ENCODE results near the gene C6orf89.
A peak's percentile ranks its signal among the peaks of the same experiment; 100 is the strongest.

Gene C6orf89

GRCh38 chr6:36975231-36976006 lies 89.7 kb downstream of the C6orf89 start:
- POLR2A ChIA-PET: interaction anchor here (0.6 kb wide), 1 partner anchor 232 kb away, joined by 3 read pairs; no protein-coding TSS in a partner anchor
- no peaks in the 10 kb centered on the region for H3K27me3 ChIP-seq (replicated peaks in 2 of 5; ENCODE audit: control insufficient read depth in 4 of 5, insufficient read depth in 5 of 5, low read length in 4 of 5)
- no peaks in the 10 kb centered on the region for H3K9me3 ChIP-seq (ENCODE audit: control extremely low read depth in 1 of 5, control insufficient read depth in 4 of 5, insufficient read depth in 2 of 5, low read depth in 1 of 5, low read length in 4 of 5)
- no peaks in the 10 kb centered on the region for H3K4me1 ChIP-seq (ENCODE audit: control extremely low read depth in 1 of 4, control insufficient read depth in 4 of 4, insufficient read depth in 4 of 4, low read length in 3 of 4)
- DNase-seq: no peak
- CTCF ChIA-PET: interaction anchor here (0.9 to 3.4 kb wide), 9 partner anchors 9 to 197 kb away, joined by 3 to 20 read pairs (median 4); partner anchors contain the start of gene PPIL1
- H3K27ac ChIP-seq (ENCODE audit: insufficient read depth in 1 of 2, low read depth in 1 of 2, low read length in 2 of 2, poor library complexity in 1 of 2, severe bottlenecking in 2 of 2): no peak overlapping the region
- peaks cover 21 to 92% (median 65%) of the 10 kb centered on the region in 4 experiments for H3K36me3 ChIP-seq (ENCODE audit: control insufficient read depth in 4 of 4, insufficient read depth in 4 of 4, low read length in 3 of 4)
- no peak overlapping the region for H3K4me3 ChIP-seq (ENCODE audit: control insufficient read depth in 1 of 7, extremely low read depth in 1 of 7, insufficient read depth in 4 of 7, low read depth in 2 of 7, low read length in 6 of 7)
- WGBS (ENCODE audit: insufficient coverage): 100% methylated on average over 7 of the region's 7 CpGs

GRCh38 chr6:36976007-36976264 lies 90.2 kb downstream of the C6orf89 start:
- H3K4me3 ChIP-seq (ENCODE audit: control insufficient read depth in 1 of 7, extremely low read depth in 1 of 7, insufficient read depth in 4 of 7, low read depth in 2 of 7, low read length in 6 of 7): no peak overlapping the region
- no peaks in the 10 kb centered on the region for H3K9me3 ChIP-seq (ENCODE audit: control extremely low read depth in 1 of 5, control insufficient read depth in 4 of 5, insufficient read depth in 2 of 5, low read depth in 1 of 5, low read length in 4 of 5)
- no peaks in the 10 kb centered on the region for H3K27me3 ChIP-seq (replicated peaks in 2 of 5; ENCODE audit: control insufficient read depth in 4 of 5, insufficient read depth in 5 of 5, low read length in 4 of 5)
- H3K4me1 ChIP-seq (ENCODE audit: control extremely low read depth in 1 of 4, control insufficient read depth in 4 of 4, insufficient read depth in 4 of 4, low read length in 3 of 4): no peaks in the 10 kb centered on the region
- 100% methylated on average over 1 of the region's 4 CpGs for WGBS (ENCODE audit: insufficient coverage)
- DNase-seq: no peak
- CTCF ChIA-PET: interaction anchor here (0.9 to 3.4 kb wide), 9 partner anchors 9 to 196 kb away, joined by 3 to 20 read pairs (median 4); partner anchors contain the start of gene PPIL1
- POLR2A ChIA-PET: no interaction called here
- peaks cover 21 to 92% (median 62%) of the 10 kb centered on the region in 4 experiments for H3K36me3 ChIP-seq (ENCODE audit: control insufficient read depth in 4 of 4, insufficient read depth in 4 of 4, low read length in 3 of 4)
- H3K27ac ChIP-seq (ENCODE audit: insufficient read depth in 1 of 2, low read depth in 1 of 2, low read length in 2 of 2, poor library complexity in 1 of 2, severe bottlenecking in 2 of 2): no peak overlapping the region

GRCh38 chr6:36976509-36976908 lies 90.8 kb downstream of the C6orf89 start:
- no peak for DNase-seq
- 92% methylated on average over 7 of the region's 7 CpGs for WGBS (ENCODE audit: insufficient coverage)
- Histone ChIP-seq H3K27me3 (replicated peaks in 2 of 5; ENCODE audit: control insufficient read depth in 4 of 5, insufficient read depth in 5 of 5, low read length in 4 of 5) (no peaks in the 10 kb centered on the region), H3K9me3 (ENCODE audit: control extremely low read depth in 1 of 5, control insufficient read depth in 4 of 5, insufficient read depth in 2 of 5, low read depth in 1 of 5, low read length in 4 of 5) (no peaks in the 10 kb centered on the region), H3K4me1 (ENCODE audit: control extremely low read depth in 1 of 4, control insufficient read depth in 4 of 4, insufficient read depth in 4 of 4, low read length in 3 of 4) (no peaks in the 10 kb centered on the region), H3K4me3 (ENCODE audit: control insufficient read depth in 1 of 7, extremely low read depth in 1 of 7, insufficient read depth in 4 of 7, low read depth in 2 of 7, low read length in 6 of 7) (no peak overlapping the region), H3K27ac (ENCODE audit: insufficient read depth in 1 of 2, low read depth in 1 of 2, low read length in 2 of 2, poor library complexity in 1 of 2, severe bottlenecking in 2 of 2) (no peak overlapping the region), H3K36me3 (ENCODE audit: control insufficient read depth in 4 of 4, insufficient read depth in 4 of 4, low read length in 3 of 4) (peaks cover 19 to 92% (median 58%) of the 10 kb centered on the region in 4 experiments)
- ChIA-PET POLR2A (interaction anchor here (1.0 kb wide), 1 partner anchor 10 kb away, joined by 3 read pairs; the partner anchor contains the start of gene MTCH1), CTCF (interaction anchor here (0.9 to 3.4 kb wide), 8 partner anchors 8 to 196 kb away, joined by 3 to 20 read pairs (median 4); no protein-coding TSS in a partner anchor)

- POLR2A ChIA-PET: interaction anchor here (0.6 to 1.0 kb wide), 2 partner anchors 9 to 128 kb away, joined by 3 read pairs; partner anchors contain the start of gene MTCH1
Measured at GRCh38 chr6:36976931-36977330, 91.2 kb downstream of the C6orf89 start.

GRCh38 chr6:36977470-36977941 lies 91.8 kb downstream of the C6orf89 start:
- H3K4me1 ChIP-seq (ENCODE audit: control extremely low read depth in 1 of 4, control insufficient read depth in 4 of 4, insufficient read depth in 4 of 4, low read length in 3 of 4): no peaks in the 10 kb centered on the region
- no peak overlapping the region for H3K4me3 ChIP-seq (ENCODE audit: control insufficient read depth in 1 of 7, extremely low read depth in 1 of 7, insufficient read depth in 4 of 7, low read depth in 2 of 7, low read length in 6 of 7)
- WGBS (ENCODE audit: insufficient coverage): 98% methylated on average over 8 of the region's 16 CpGs
- DNase-seq: peak in 2 of 3 donors; percentile 42 to 48
- H3K27me3 ChIP-seq (replicated peaks in 2 of 5; ENCODE audit: control insufficient read depth in 4 of 5, insufficient read depth in 5 of 5, low read length in 4 of 5): no peaks in the 10 kb centered on the region
- H3K27ac ChIP-seq (ENCODE audit: insufficient read depth in 1 of 2, low read depth in 1 of 2, low read length in 2 of 2, poor library complexity in 1 of 2, severe bottlenecking in 2 of 2): no peak overlapping the region
- CTCF ChIA-PET: interaction anchor here (0.8 to 4.9 kb wide), 10 partner anchors 13 to 235 kb away, joined by 3 to 45 read pairs (median 3); partner anchors contain the start of genes C6orf89 and PPIL1
- peaks cover 9 to 84% (median 49%) of the 10 kb centered on the region in 4 experiments for H3K36me3 ChIP-seq (ENCODE audit: control insufficient read depth in 4 of 4, insufficient read depth in 4 of 4, low read length in 3 of 4)
- POLR2A ChIA-PET: interaction anchor here (0.6 to 1.0 kb wide), 2 partner anchors 9 to 129 kb away, joined by 3 read pairs; partner anchors contain the start of gene MTCH1
- H3K9me3 ChIP-seq (ENCODE audit: control extremely low read depth in 1 of 5, control insufficient read depth in 4 of 5, insufficient read depth in 2 of 5, low read depth in 1 of 5, low read length in 4 of 5): no peaks in the 10 kb centered on the region

More at GRCh38 chr6:36976931-36977330, 91.2 kb downstream of the C6orf89 start:
- H3K4me1 ChIP-seq (ENCODE audit: control extremely low read depth in 1 of 4, control insufficient read depth in 4 of 4, insufficient read depth in 4 of 4, low read length in 3 of 4): no peaks in the 10 kb centered on the region
- no peaks in the 10 kb centered on the region for H3K9me3 ChIP-seq (ENCODE audit: control extremely low read depth in 1 of 5, control insufficient read depth in 4 of 5, insufficient read depth in 2 of 5, low read depth in 1 of 5, low read length in 4 of 5)
- no peaks in the 10 kb centered on the region for H3K27me3 ChIP-seq (replicated peaks in 2 of 5; ENCODE audit: control insufficient read depth in 4 of 5, insufficient read depth in 5 of 5, low read length in 4 of 5)
- peaks cover 15 to 90% (median 54%) of the 10 kb centered on the region in 4 experiments for H3K36me3 ChIP-seq (ENCODE audit: control insufficient read depth in 4 of 4, insufficient read depth in 4 of 4, low read length in 3 of 4)
- H3K27ac ChIP-seq (ENCODE audit: insufficient read depth in 1 of 2, low read depth in 1 of 2, low read length in 2 of 2, poor library complexity in 1 of 2, severe bottlenecking in 2 of 2): no peak overlapping the region
- no peak overlapping the region for H3K4me3 ChIP-seq (ENCODE audit: control insufficient read depth in 1 of 7, extremely low read depth in 1 of 7, insufficient read depth in 4 of 7, low read depth in 2 of 7, low read length in 6 of 7)
- no peak for DNase-seq
- WGBS (ENCODE audit: insufficient coverage): 100% methylated on average over 6 of the region's 6 CpGs
- CTCF ChIA-PET: interaction anchor here (1.0 to 3.4 kb wide), 8 partner anchors 8 to 235 kb away, joined by 3 to 20 read pairs (median 4); no protein-coding TSS in a partner anchor

All from common myeloid progenitor, CD34-positive (primary cell).